Measurements from ENCODE around the gene EPG5.

DNA sequence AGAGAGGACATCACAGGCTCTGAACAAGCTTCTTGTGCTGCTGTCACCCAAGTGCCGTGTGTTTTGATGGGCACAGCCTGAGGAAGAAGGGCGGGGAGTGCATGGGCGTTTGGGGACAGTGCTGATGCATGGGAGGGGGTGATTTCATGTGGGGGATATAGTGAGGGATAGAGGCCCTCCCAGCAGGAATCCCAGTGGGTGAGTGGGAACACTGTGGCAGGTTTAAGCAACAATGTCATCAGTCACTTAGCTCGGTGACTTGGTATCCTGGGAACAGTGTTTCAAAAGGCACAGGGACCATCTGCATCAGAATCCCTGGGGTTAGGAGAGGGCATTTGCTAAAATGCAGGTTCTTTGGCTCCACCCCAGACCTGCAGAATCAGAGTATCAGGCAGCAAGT, 141.0 kb downstream of the EPG5 start:
- TF ChIP-seq, protein P1, sequence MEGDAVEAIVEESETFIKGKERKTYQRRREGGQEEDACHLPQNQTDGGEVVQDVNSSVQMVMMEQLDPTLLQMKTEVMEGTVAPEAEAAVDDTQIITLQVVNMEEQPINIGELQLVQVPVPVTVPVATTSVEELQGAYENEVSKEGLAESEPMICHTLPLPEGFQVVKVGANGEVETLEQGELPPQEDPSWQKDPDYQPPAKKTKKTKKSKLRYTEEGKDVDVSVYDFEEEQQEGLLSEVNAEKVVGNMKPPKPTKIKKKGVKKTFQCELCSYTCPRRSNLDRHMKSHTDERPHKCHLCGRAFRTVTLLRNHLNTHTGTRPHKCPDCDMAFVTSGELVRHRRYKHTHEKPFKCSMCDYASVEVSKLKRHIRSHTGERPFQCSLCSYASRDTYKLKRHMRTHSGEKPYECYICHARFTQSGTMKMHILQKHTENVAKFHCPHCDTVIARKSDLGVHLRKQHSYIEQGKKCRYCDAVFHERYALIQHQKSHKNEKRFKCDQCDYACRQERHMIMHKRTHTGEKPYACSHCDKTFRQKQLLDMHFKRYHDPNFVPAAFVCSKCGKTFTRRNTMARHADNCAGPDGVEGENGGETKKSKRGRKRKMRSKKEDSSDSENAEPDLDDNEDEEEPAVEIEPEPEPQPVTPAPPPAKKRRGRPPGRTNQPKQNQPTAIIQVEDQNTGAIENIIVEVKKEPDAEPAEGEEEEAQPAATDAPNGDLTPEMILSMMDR (IDR thresholded peaks at IDR 0.05; ENCODE audit: poor library complexity): no peak
- no peak for TF ChIP-seq EZH2 (IDR thresholded peaks at IDR 0.05; ENCODE audit: borderline replicate concordance)
- no peak for TF ChIP-seq EZH2phosphoT487 (IDR thresholded peaks at IDR 0.05; ENCODE audit: low read depth, severe bottlenecking, unreplicated experiment)
